ENCODE results near the gene SLC4A4. TPM values are rescaled to one million over a fixed set of nuclear protein-coding genes. Genes with fewer than 3 reads are reported as not detected.

Gene SLC4A4
- total and polyA plus RNA-seq, 12 donors, result 1.3 to 34.5 (median 25.1) TPM

DNA sequence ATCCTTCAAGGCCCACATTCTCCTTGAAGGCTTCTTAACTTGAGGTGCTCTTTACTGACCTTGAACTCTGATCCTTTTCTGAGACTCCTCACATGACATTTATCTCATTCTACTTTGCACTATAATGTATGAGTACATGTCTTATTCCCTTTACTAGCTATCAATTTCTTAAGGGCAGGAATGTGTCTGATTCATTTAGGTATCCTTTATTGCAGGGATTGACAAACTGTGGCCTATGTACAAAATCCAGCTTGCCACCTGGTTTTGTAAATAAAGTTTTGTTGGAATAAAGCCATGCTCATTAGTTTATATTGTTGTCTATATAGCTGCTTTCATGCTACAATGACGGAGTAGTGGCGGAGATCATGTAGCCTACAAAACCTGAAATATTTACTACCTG lies 36.7 kb downstream of the SLC4A4 start:
- no peak for TF ChIP-seq CTCF (IDR thresholded peaks at IDR 0.05)
- H3K4me1 ChIP-seq, result peaks cover 0 to 16% (median 5%) of the 10 kb centered on the region in 9 donors
- ATAC-seq (no peak), DNase-seq (no peak)
- no peak overlapping the region for H3K27ac ChIP-seq
- WGBS, 2 donors, result 98 to 100% methylated on average over 2 of the region's 2 CpGs
- H3K27me3 ChIP-seq, result no peaks in the 10 kb centered on the region
- intact Hi-C loops (cut with DNase I), result no loop called here
- peaks cover 0 to 7% (median 0%) of the 10 kb centered on the region in 11 donors for H3K9me3 ChIP-seq
- H3K4me3 ChIP-seq, result no peak overlapping the region
- H3K36me3 ChIP-seq, result no peaks in the 10 kb centered on the region

DNA sequence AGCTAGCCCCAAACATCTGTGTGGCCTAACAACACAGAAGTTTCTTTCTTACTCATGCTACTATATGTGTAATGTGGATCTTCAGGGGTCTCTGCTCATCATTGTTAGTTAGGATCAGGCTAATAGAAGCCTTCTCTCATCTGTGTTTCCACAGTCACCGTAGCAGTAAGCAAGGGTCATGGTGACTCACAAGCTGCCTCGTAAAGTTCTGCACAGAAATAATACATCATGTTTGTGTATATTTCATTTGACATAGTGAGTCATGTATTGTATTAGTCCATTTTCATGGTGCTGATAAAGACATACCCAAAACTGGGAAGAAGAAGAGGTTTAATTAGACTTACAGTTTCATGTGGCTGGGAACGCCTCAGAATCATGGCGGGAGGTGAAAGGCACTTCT lies 38.7 kb downstream of the SLC4A4 start:
- no peaks in the 10 kb centered on the region for H3K36me3 ChIP-seq
- DNase-seq (no peak), ATAC-seq (no peak)
- peaks cover 0 to 10% (median 0%) of the 10 kb centered on the region in 9 donors for H3K4me1 ChIP-seq
- intact Hi-C loops (cut with DNase I), result no loop called here
- 90 to 95% methylated on average over 4 of the region's 4 CpGs for WGBS, 2 donors
- H3K4me3 ChIP-seq, result no peak overlapping the region
- H3K9me3 ChIP-seq, result peaks cover 0 to 7% (median 0%) of the 10 kb centered on the region in 11 donors
- no peak overlapping the region for H3K27ac ChIP-seq
- no peaks in the 10 kb centered on the region for H3K27me3 ChIP-seq
- no peak for TF ChIP-seq CTCF (IDR thresholded peaks at IDR 0.05)

- DNase-seq (no peak), ATAC-seq (no peak)
- Histone ChIP-seq H3K27me3 (no peaks in the 10 kb centered on the region), H3K4me3 (no peak overlapping the region), H3K27ac (no peak overlapping the region), H3K9me3 (peaks cover 0 to 7% (median 0%) of the 10 kb centered on the region in 11 donors), H3K36me3 (no peaks in the 10 kb centered on the region), H3K4me1 (peaks cover 0 to 9% (median 0%) of the 10 kb centered on the region in 9 donors)
- WGBS, 2 donors, result 60 to 69% methylated on average over 5 of the region's 5 CpGs
- TF ChIP-seq CTCF (IDR thresholded peaks at IDR 0.05), result no peak
- intact Hi-C loops (cut with DNase I), result no loop called here
Observed at GRCh38 chr4:71379126-71379525, 40.3 kb downstream of the SLC4A4 start.

DNA sequence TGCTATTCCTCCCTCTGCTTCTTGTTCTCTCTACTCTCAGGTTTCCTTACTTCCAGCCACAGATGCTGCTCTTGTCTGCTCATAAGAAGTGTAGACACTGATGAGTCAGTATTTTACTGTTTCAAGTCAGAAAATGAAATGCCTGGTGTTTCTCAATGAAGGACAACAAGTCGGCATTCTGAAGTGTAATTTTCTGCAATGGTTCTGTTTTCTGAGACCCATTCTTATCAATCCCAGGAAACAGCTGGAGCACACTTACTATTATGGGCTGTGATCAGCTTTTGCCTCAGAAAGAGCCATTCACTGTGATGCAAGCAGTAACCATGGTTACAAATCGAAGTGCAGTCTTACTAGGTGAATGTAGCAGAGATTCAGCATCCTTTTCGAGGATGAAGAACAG lies 42.0 kb downstream of the SLC4A4 start:
- no peaks in the 10 kb centered on the region for H3K27me3 ChIP-seq
- peaks cover 0 to 7% (median 0%) of the 10 kb centered on the region in 11 donors for H3K9me3 ChIP-seq
- DNase-seq, result no peak
- no peaks in the 10 kb centered on the region for H3K36me3 ChIP-seq
- peaks cover 0 to 9% (median 0%) of the 10 kb centered on the region in 9 donors for H3K4me1 ChIP-seq
- 56 to 62% methylated on average over 3 of the region's 3 CpGs for WGBS, 2 donors
- H3K4me3 ChIP-seq, result no peak overlapping the region
- intact Hi-C loops (cut with DNase I), result no loop called here
- no peak for TF ChIP-seq CTCF (IDR thresholded peaks at IDR 0.05)
- no peak for ATAC-seq
- no peak overlapping the region for H3K27ac ChIP-seq

Measured in heart right ventricle (tissue), 16 donors.